SIG-M5 treated with dmso at 0.1 percent for 504 hours (cell line): ENCODE data around the gene SCYL3.
"Not testable (repeated sequence)": the region's sequence is repeated elsewhere in the genome, so short reads cannot be mapped to it uniquely, and the experiment has no call there.

Experiments used
- DNase-seq: peaks from one replicate; lab custom pipeline; 2025; ENCODE audit not compliant: unreplicated experiment; lab: John Stamatoyannopoulos, UW

The SCYL3 gene

GRCh38 chr1:169829671-169830070 is 64.0 kb downstream of the SCYL3 start:
- DNase-seq: no peak

GRCh38 chr1:169824153-169824552 is 69.5 kb downstream of the SCYL3 start:
- DNase-seq: no peak

GRCh38 chr1:169821500-169821899 is 72.2 kb downstream of the SCYL3 start:
- no peak for DNase-seq

GRCh38 chr1:169816617-169817016 is 77.1 kb downstream of the SCYL3 start:
- no peak for DNase-seq

GRCh38 chr1:169814265-169814664 is 79.4 kb downstream of the SCYL3 start:
- no peak for DNase-seq

- no peak for DNase-seq
Measured at GRCh38 chr1:169812131-169812530, 81.6 kb downstream of the SCYL3 start.

- DNase-seq: not testable (repeated sequence)
Measured at GRCh38 chr1:169811418-169812035, 82.2 kb downstream of the SCYL3 start.

GRCh38 chr1:169809370-169810095 is 84.2 kb downstream of the SCYL3 start:
- DNase-seq: peak; percentile 35

- DNase-seq: no peak
Measured at GRCh38 chr1:169804941-169805340, 88.8 kb downstream of the SCYL3 start.

GRCh38 chr1:169802888-169803287 is 90.8 kb downstream of the SCYL3 start:
- DNase-seq: peak; percentile 35
